Transverse colon (tissue), 4 donors: ENCODE measurements around the gene SLU7. TPM values are rescaled to one million over a fixed set of nuclear protein-coding genes. Genes with fewer than 3 reads are reported as not detected.

Experiments
- DNase-seq: peaks from one replicate; pipeline ENCODE4 v3.0.0-alpha.2; 2019
- H3K27ac ChIP-seq, 4 donors: fragments of 200-600 bp; sonication (generic); 2 replicates each; pipeline ENCODE4 v1.5.1; 2016 to 2018; ENCODE audit warnings: inconsistent platforms in 4 of 4
- H3K27me3 ChIP-seq: fragments of 200-600 bp; sonication (generic); 2 replicates; pipeline ENCODE4 v1.5.1; 2017; ENCODE audit warnings: inconsistent platforms
- H3K36me3 ChIP-seq, 4 donors: fragments of 200-600 bp; sonication (generic); 2 replicates each; pipeline ENCODE4 v1.5.1; 2017 to 2019; ENCODE audit warnings: inconsistent platforms in 4 of 4
- H3K4me1 ChIP-seq, 4 donors: fragments of 200-600 bp; sonication (generic); 2 replicates each; pipeline ENCODE4 v1.5.1; 2017 to 2020; ENCODE audit warnings: inconsistent platforms in 4 of 4
- H3K4me3 ChIP-seq, 4 donors: fragments of 200-600 bp; sonication (generic); 1 replicate in 1 of 4; 2 replicates in 3 of 4; pipeline versions ENCODE4 v1.5.1 to v1.6.1; 2017 to 2019; ENCODE audit warnings: inconsistent platforms in 4 of 4
- H3K9me3 ChIP-seq, 2 donors: fragments of 200-600 bp; sonication (generic); 2 replicates each; pipeline ENCODE4 v1.5.1; 2017 to 2019; ENCODE audit warnings: inconsistent platforms in 2 of 2
- CTCF ChIP-seq, 5 experiments: fragments of 200-600 bp in 3 of 5; fragments of 450-650 bp in 2 of 5; sonication (generic) in 3 of 5; IDR thresholded peaks; 1 replicate in 2 of 5; 2 replicates in 3 of 5; pipeline ENCODE4 v1.5.1; 2016 to 2017; ENCODE audit warnings: antibody characterized with exemption in 5 of 5, inconsistent platforms in 3 of 5, mild to moderate bottlenecking in 2 of 5, moderate library complexity in 1 of 5
- EP300 ChIP-seq: sonication (generic); formaldehyde crosslinking; IDR thresholded peaks from one replicate; pipeline ENCODE4 v1.6.1; 2017; ENCODE audit warnings: antibody characterized with exemption, low read depth
- POLR2A ChIP-seq: fragments of 450-650 bp; IDR thresholded peaks from one replicate; pipeline ENCODE4 v1.6.1; 2016; ENCODE audit warnings: antibody characterized with exemption, mild to moderate bottlenecking, moderate library complexity
- POLR2AphosphoS5 ChIP-seq, 3 donors: sonication (generic); formaldehyde crosslinking; IDR thresholded peaks; one replicate each; pipeline ENCODE4 v1.6.1; 2016; ENCODE audit warnings: antibody characterized with exemption in 3 of 3
- WGBS, 2 donors: methylation state at CpG; one replicate each; pipeline ENCODE4 v1.1.5; 2018; ENCODE audit warnings: low coverage in 1 of 2; 5-methylcytosine and 5-hydroxymethylcytosine counted together
- in situ Hi-C, 4 donors: fragments of 200-750 bp; cut with MboI; loops; one replicate each; pipeline versions ENCODE4 v1.15.0 to v1.15.1; 2017; ENCODE audit warnings: low sequenced_read_pairs in 3 of 4, low pct_ligation_motif_present in 1 of 4, low pct_unique_long_range_greater_than_20kb in 1 of 4
- intact Hi-C: fragments of 100-400 bp; cut with DNase I; formaldehyde crosslinking; loops from one replicate; pipeline ENCODE4 v1.15.1; 2023; ENCODE audit warnings: low total_unique reads
- total RNA-seq, 4 donors: library from RNA; depleted of rRNA; stranded (reverse); fragments of >200 nt; gene quantifications; one replicate each; pipeline ENCODE4 v1.1.0, GENCODE V29; 2016

Gene SLU7
- total RNA-seq, 4 donors from 2014 or later = 10.5 to 69.2 (median 52.5) TPM

- Histone ChIP-seq H3K4me1 (no peaks in the 10 kb centered on the region), H3K9me3 (peaks cover 8 to 10% of the 10 kb centered on the region in 2 donors), H3K4me3 (no peak overlapping the region), H3K27me3 (no peaks in the 10 kb centered on the region), H3K36me3 (no peaks in the 10 kb centered on the region), H3K27ac (no peak overlapping the region)
- TF ChIP-seq POLR2A (no peak), CTCF (IDR thresholded peaks at IDR 0.05) (no peak), EP300 (no peak), POLR2AphosphoS5 (IDR thresholded peaks at IDR 0.05) (no peak)
- intact Hi-C loops (no loop called here), in situ Hi-C loops (no loop called here)
- no peak for DNase-seq
Measured at GRCh38 chr5:160385496-160385895, 33.4 kb downstream of the SLU7 start.

- TF ChIP-seq EP300 = no peak
- TF ChIP-seq CTCF (IDR thresholded peaks at IDR 0.05) = no peak
- TF ChIP-seq POLR2AphosphoS5 (IDR thresholded peaks at IDR 0.05) = no peak
- no peak for TF ChIP-seq POLR2A
- Histone ChIP-seq H3K4me1 (no peaks in the 10 kb centered on the region), H3K27ac (no peak overlapping the region), H3K27me3 (no peaks in the 10 kb centered on the region), H3K9me3 (peaks cover 8 to 10% of the 10 kb centered on the region in 2 donors), H3K4me3 (no peak overlapping the region), H3K36me3 (no peaks in the 10 kb centered on the region)
- intact Hi-C loops = no loop called here
- DNase-seq = no peak
- in situ Hi-C loops = no loop called here
- WGBS, 2 donors = 96 to 100% methylated on average over 1 of the region's 1 CpG
Measured at GRCh38 chr5:160384681-160385080, 34.2 kb downstream of the SLU7 start.

GRCh38 chr5:160382346-160382745 is 36.5 kb downstream of the SLU7 start:
- in situ Hi-C loops = no loop called here
- no peak for TF ChIP-seq POLR2A
- TF ChIP-seq CTCF (IDR thresholded peaks at IDR 0.05) = no peak
- no peak for TF ChIP-seq EP300
- TF ChIP-seq POLR2AphosphoS5 (IDR thresholded peaks at IDR 0.05) = no peak

GRCh38 chr5:160380041-160380440 is 38.8 kb downstream of the SLU7 start:
- H3K36me3 ChIP-seq = no peaks in the 10 kb centered on the region
- intact Hi-C loops (no loop called here), in situ Hi-C loops (no loop called here)
- H3K27me3 ChIP-seq = peaks cover 2% of the 10 kb centered on the region
- TF ChIP-seq CTCF (IDR thresholded peaks at IDR 0.05) = no peak
- TF ChIP-seq POLR2A = no peak
- TF ChIP-seq EP300 = no peak
- DNase-seq = no peak
- H3K4me3 ChIP-seq = no peak overlapping the region
- 67 to 75% methylated on average over 2 of the region's 2 CpGs for WGBS, 2 donors
- H3K9me3 ChIP-seq = no peaks in the 10 kb centered on the region
- no peak overlapping the region for H3K27ac ChIP-seq
- no peaks in the 10 kb centered on the region for H3K4me1 ChIP-seq

More at GRCh38 chr5:160382346-160382745, 36.5 kb downstream of the SLU7 start:
- no peak for DNase-seq
- Histone ChIP-seq H3K27ac (no peak overlapping the region), H3K4me3 (no peak overlapping the region), H3K9me3 (peaks cover 2 to 4% of the 10 kb centered on the region in 2 donors), H3K4me1 (no peaks in the 10 kb centered on the region), H3K27me3 (no peaks in the 10 kb centered on the region), H3K36me3 (no peaks in the 10 kb centered on the region)
- 44% methylated on average over 3 of the region's 3 CpGs; no CpG with 5 or more reads in 1 of the 2 donors for WGBS, 2 donors
- intact Hi-C loops = no loop called here
